ENCODE results near the gene ARHGEF37. TPM values are rescaled to one million over a fixed set of nuclear protein-coding genes. Genes with fewer than 3 reads are reported as not detected.

Gene ARHGEF37
- total RNA-seq, 1 donor from 2014 or later = 1.1 TPM

GRCh38 chr5:149546974-149547373 is 34.3 kb upstream of the ARHGEF37 start:
- Mint-ChIP-seq H3K36me3 (ENCODE audit: low read depth) (peaks cover 77% of the 10 kb centered on the region), H3K27ac (no peak overlapping the region), H3K9me3 (no peaks in the 10 kb centered on the region), H3K4me3 (peak overlapping the region; percentile 25), H3K4me1 (peaks cover 55% of the 10 kb centered on the region), H3K27me3 (no peaks in the 10 kb centered on the region)
- intact Hi-C loops (cut with micrococcal nuclease) = loop anchor here (10.0 kb wide), 1 partner anchor 52 kb away; no protein-coding TSS in a partner anchor
- no peak for TF ChIP-seq CTCF (IDR thresholded peaks at IDR 0.05)
- DNase-seq (no peak), ATAC-seq (ENCODE audit: low read depth) (no peak)
- POLR2A ChIA-PET = interaction anchor here (0.5 to 0.6 kb wide), 2 partner anchors 29 to 419 kb away, joined by 3 to 6 read pairs; no protein-coding TSS in a partner anchor
- CTCF ChIA-PET = interaction anchor here (1.1 kb wide), 1 partner anchor 72 kb away, joined by 4 read pairs; no protein-coding TSS in a partner anchor

GRCh38 chr5:149549461-149550267 is 31.6 kb upstream of the ARHGEF37 start:
- no peaks in the 10 kb centered on the region for H3K9me3 Mint-ChIP-seq
- H3K27ac Mint-ChIP-seq = peak overlapping the region; percentile 96
- peaks cover 42% of the 10 kb centered on the region for H3K4me1 Mint-ChIP-seq
- peak; percentile 34 for DNase-seq
- peak; percentile 19 for ATAC-seq (ENCODE audit: low read depth)
- CTCF ChIA-PET = interaction anchor here (1.1 kb wide), 1 partner anchor 116 kb away, joined by 3 read pairs; no protein-coding TSS in a partner anchor
- intact Hi-C loops (cut with micrococcal nuclease) = loop anchor here (5.0 to 10.0 kb wide), 2 partner anchors 55 to 1742 kb away; no protein-coding TSS in a partner anchor
- no peak for TF ChIP-seq CTCF (IDR thresholded peaks at IDR 0.05)
- H3K27me3 Mint-ChIP-seq = no peaks in the 10 kb centered on the region
- peaks cover 64% of the 10 kb centered on the region for H3K36me3 Mint-ChIP-seq (ENCODE audit: low read depth)
- peak overlapping the region; percentile 92 for H3K4me3 Mint-ChIP-seq
- POLR2A ChIA-PET = interaction anchor here (0.6 to 3.5 kb wide), 9 partner anchors 9 to 451 kb away, joined by 3 to 29 read pairs (median 4); partner anchors contain the start of genes GRPEL2, HMGXB3, PCYOX1L and PPARGC1B

- Mint-ChIP-seq H3K4me1 (peaks cover 38% of the 10 kb centered on the region), H3K27me3 (no peaks in the 10 kb centered on the region), H3K4me3 (peak overlapping the region; percentile 92), H3K36me3 (ENCODE audit: low read depth) (peaks cover 58% of the 10 kb centered on the region), H3K9me3 (no peaks in the 10 kb centered on the region), H3K27ac (peak overlapping the region; percentile 96)
- POLR2A ChIA-PET = interaction anchor here (0.6 to 3.5 kb wide), 12 partner anchors 9 to 1895 kb away, joined by 3 to 29 read pairs (median 4); partner anchors contain the start of genes GRPEL2, HMGXB3, PCYOX1L and PPARGC1B
- DNase-seq (no peak), ATAC-seq (ENCODE audit: low read depth) (no peak)
- intact Hi-C loops (cut with micrococcal nuclease) = loop anchor here (5.0 kb wide), 1 partner anchor 1743 kb away; no protein-coding TSS in a partner anchor
- TF ChIP-seq CTCF (IDR thresholded peaks at IDR 0.05) = no peak
- CTCF ChIA-PET = interaction anchor here (1.1 to 1.6 kb wide), 2 partner anchors 111 to 116 kb away, joined by 3 to 4 read pairs; no protein-coding TSS in a partner anchor
Measured at GRCh38 chr5:149550268-149550583, 31.1 kb upstream of the ARHGEF37 start.

- peak; percentile 8 for ATAC-seq (ENCODE audit: low read depth)
- POLR2A ChIA-PET = interaction anchor here (0.6 to 3.5 kb wide), 19 partner anchors 8 to 1895 kb away, joined by 3 to 29 read pairs (median 4); partner anchors contain the start of genes ARHGEF37, DCTN4, GRPEL2 and HMGXB3
- H3K4me3 Mint-ChIP-seq = peak overlapping the region; percentile 92
Measured at GRCh38 chr5:149550594-149551226, 30.6 kb upstream of the ARHGEF37 start.

More at GRCh38 chr5:149550594-149551226, 30.6 kb upstream of the ARHGEF37 start:
- Mint-ChIP-seq H3K4me1 (peaks cover 36% of the 10 kb centered on the region), H3K27me3 (no peaks in the 10 kb centered on the region), H3K36me3 (ENCODE audit: low read depth) (peaks cover 54% of the 10 kb centered on the region), H3K27ac (peak overlapping the region; percentile 96), H3K9me3 (no peaks in the 10 kb centered on the region)
- intact Hi-C loops (cut with micrococcal nuclease) = loop anchor here (1.0 to 5.0 kb wide), 8 partner anchors 108 to 1743 kb away; partner anchors contain the start of genes FBXO38, GRPEL2, HMGXB3 and SLC26A2
- no peak for TF ChIP-seq CTCF (IDR thresholded peaks at IDR 0.05)
- CTCF ChIA-PET = interaction anchor here (1.6 kb wide), 1 partner anchor 111 kb away, joined by 4 read pairs; no protein-coding TSS in a partner anchor
- no peak for DNase-seq

All from activated B cell treated with CpG ODN at 0.5 μM for 24 hours (primary cell).